CD14-positive monocyte (primary cell): Measurements from ENCODE around the gene DGKH. TPM values are rescaled to one million over a fixed set of nuclear protein-coding genes. Genes with fewer than 3 reads are reported as not detected.

Experiments used
- DNase-seq, 3 donors: peaks; one replicate each; pipeline ENCODE4 v3.0.0-alpha.2; 2011 to 2022
- H2AFZ ChIP-seq: 2 replicates; pipeline ENCODE4 v1.6.0; 2012; ENCODE audit warnings: mild to moderate bottlenecking, low read depth, low read length, inconsistent platforms; ENCODE audit not compliant: insufficient read depth, poor library complexity, severe bottlenecking
- H3K27ac ChIP-seq, 2 donors: 1 replicate in 1 of 2; 2 replicates in 1 of 2; pipeline ENCODE4 v1.5.1; 2012 to 2013; ENCODE audit warnings: low read length in 2 of 2, control low read depth in 1 of 2, inconsistent platforms in 1 of 2, low read depth in 1 of 2, mild to moderate bottlenecking in 1 of 2
- H3K27me3 ChIP-seq, 2 donors: one replicate each; pipeline versions ENCODE4 v1.6.0 to v1.6.1; 2011 to 2013; ENCODE audit warnings: low read length in 2 of 2; ENCODE audit not compliant: control insufficient read depth in 2 of 2, insufficient read depth in 2 of 2
- H3K36me3 ChIP-seq, 2 donors: replicated peaks in 1 of 2; 1 replicate in 1 of 2; 2 replicates in 1 of 2; pipeline versions ENCODE4 v1.5.1 to v1.6.1; 2012 to 2013; ENCODE audit warnings: low read length in 2 of 2, control low read depth in 1 of 2, inconsistent platforms in 1 of 2, mild to moderate bottlenecking in 1 of 2; ENCODE audit not compliant: insufficient read depth in 2 of 2, control insufficient read depth in 1 of 2
- H3K4me1 ChIP-seq, 2 donors: 1 replicate in 1 of 2; 2 replicates in 1 of 2; pipeline versions ENCODE4 v1.5.1 to v1.6.1; 2012 to 2013; ENCODE audit warnings: low read length in 2 of 2, control low read depth in 1 of 2, inconsistent platforms in 1 of 2, mild to moderate bottlenecking in 1 of 2, moderate library complexity in 1 of 2; ENCODE audit not compliant: insufficient read depth in 2 of 2, control insufficient read depth in 1 of 2
- H3K4me2 ChIP-seq: replicated peaks from 2 replicates; pipeline ENCODE3; 2012; ENCODE audit warnings: low read length, moderate library complexity, mild to moderate bottlenecking; ENCODE audit not compliant: poor library complexity, severe bottlenecking; ENCODE audit errors: extremely low read depth
- H3K4me3 ChIP-seq, 3 experiments: fragments of 200-600 bp in 1 of 3; sonication (generic) in 1 of 3; replicated peaks in 1 of 3; 1 replicate in 2 of 3; 2 replicates in 1 of 3; pipeline ENCODE4 v1.5.1; 2011 to 2013; ENCODE audit warnings: low read length in 3 of 3, mild to moderate bottlenecking in 3 of 3, control low read depth in 2 of 3, low read depth in 2 of 3, inconsistent platforms in 1 of 3, moderate library complexity in 1 of 3
- H3K79me2 ChIP-seq: 2 replicates; pipeline ENCODE4 v1.6.0; 2012; ENCODE audit warnings: mild to moderate bottlenecking, control low read depth, inconsistent platforms, low read length, moderate library complexity; ENCODE audit not compliant: insufficient read depth
- H3K9ac ChIP-seq: 2 replicates; pipeline ENCODE4 v1.6.0; 2017; ENCODE audit warnings: low read length, mild to moderate bottlenecking; ENCODE audit not compliant: insufficient read depth, poor library complexity, severe bottlenecking
- H3K9me3 ChIP-seq, 2 donors: replicated peaks in 1 of 2; 1 replicate in 1 of 2; 2 replicates in 1 of 2; pipeline versions ENCODE4 v1.5.1 to v1.6.1; 2012 to 2013; ENCODE audit warnings: low read length in 2 of 2, control low read depth in 1 of 2; ENCODE audit not compliant: control insufficient read depth in 1 of 2, insufficient read depth in 1 of 2
- H4K20me1 ChIP-seq: 2 replicates; pipeline ENCODE4 v1.6.0; 2012; ENCODE audit warnings: mild to moderate bottlenecking, low read length, control low read depth, moderate library complexity; ENCODE audit not compliant: insufficient read depth
- H3K27ac Mint-ChIP-seq, 7 donors: one replicate each; pipeline ENCODE4 v1.8.0; 2020; ENCODE audit warnings: mild to moderate bottlenecking in 7 of 7, mixed read lengths in 7 of 7, moderate library complexity in 6 of 7, inconsistent platforms in 2 of 7
- H3K27me3 Mint-ChIP-seq, 3 donors: one replicate each; pipeline ENCODE4 v1.8.0; 2021 to 2022; ENCODE audit warnings: low read depth in 3 of 3, mild to moderate bottlenecking in 3 of 3, mixed read lengths in 3 of 3, moderate library complexity in 3 of 3, inconsistent platforms in 1 of 3
- H3K36me3 Mint-ChIP-seq, 2 donors: one replicate each; pipeline ENCODE4 v1.8.0; 2020; ENCODE audit warnings: mixed read lengths in 2 of 2, inconsistent platforms in 1 of 2, mild to moderate bottlenecking in 1 of 2
- H3K4me1 Mint-ChIP-seq: one replicate; pipeline ENCODE4 v1.8.0; 2020; ENCODE audit warnings: mild to moderate bottlenecking, mixed read lengths
- H3K4me3 Mint-ChIP-seq, 2 donors: one replicate each; pipeline ENCODE4 v1.8.0; 2020; ENCODE audit warnings: mild to moderate bottlenecking in 2 of 2, mixed read lengths in 2 of 2, moderate library complexity in 1 of 2
- H3K9me3 Mint-ChIP-seq, 7 donors: one replicate each; pipeline ENCODE4 v1.8.0; 2020 to 2022; ENCODE audit warnings: mixed read lengths in 7 of 7, mild to moderate bottlenecking in 6 of 7, moderate library complexity in 6 of 7, inconsistent platforms in 2 of 7
- WGBS: methylation state at CpG from one replicate; pipeline ENCODE4 v1.1.5; 2013; ENCODE audit warnings: missing lambda C conversion rate; ENCODE audit not compliant: insufficient coverage; 5-methylcytosine and 5-hydroxymethylcytosine counted together
- intact Hi-C, 2 donors: fragments of 100-400 bp; cut with micrococcal nuclease; formaldehyde crosslinking; loops; one replicate each; pipeline versions ENCODE4 v1.15.0 to v1.15.1; 2023
- polyA plus RNA-seq, 3 donors: library from polyadenylated mRNA; depleted of rRNA in 1 of 3; unstranded in 2 of 3; stranded (reverse) in 1 of 3; fragments of 300-500 nt in 2 of 3; fragments of >200 nt in 1 of 3; fragmentation: Illumina TruSeq in 2 of 3; gene quantifications; 1 replicate in 2 of 3; 2 replicates in 1 of 3; pipeline ENCODE4 v1.2.3, GENCODE V29; 2012 to 2021
- TF ChIP-seq, protein P1 (sequence below): fragments of 200-600 bp; IDR thresholded peaks from one replicate; pipeline ENCODE4 v1.8.0; 2022; ENCODE audit warnings: antibody characterized with exemption, mild to moderate bottlenecking

DGKH gene
- polyA plus RNA-seq, 3 donors, result 0.10 to 0.79 (median 0.15) TPM

DNA sequence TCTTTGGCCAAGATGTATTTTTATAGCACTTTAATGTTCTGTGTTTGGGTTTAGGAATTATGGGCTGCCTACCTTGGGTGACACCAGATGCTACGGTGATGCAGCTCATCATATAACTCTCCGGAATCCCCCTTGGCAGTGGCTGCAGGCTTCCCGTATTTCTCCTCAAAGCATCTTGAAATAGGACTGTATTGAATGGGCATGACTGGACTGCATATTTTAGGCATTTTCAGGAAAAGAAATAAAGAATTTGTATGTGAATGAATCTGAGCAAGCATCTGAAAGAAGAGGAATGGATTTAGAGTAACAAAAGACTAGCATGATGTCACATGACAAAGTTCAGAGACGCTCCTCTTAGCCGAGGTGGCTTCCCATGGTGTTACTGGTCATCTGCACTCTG is 70.6 kb downstream of the DGKH start:
- Histone ChIP-seq H3K9ac (no peak overlapping the region), H4K20me1 (no peaks in the 10 kb centered on the region), H3K4me3 (no peak overlapping the region), H3K27me3 (no peaks in the 10 kb centered on the region), H3K4me1 (no peaks in the 10 kb centered on the region), H3K9me3 (no peaks in the 10 kb centered on the region), H3K36me3 (no peaks in the 10 kb centered on the region), H3K4me2 (no peak overlapping the region), H2AFZ (no peak overlapping the region), H3K79me2 (no peaks in the 10 kb centered on the region), H3K27ac (no peak overlapping the region)
- H3K27me3 Mint-ChIP-seq, result no peaks in the 10 kb centered on the region
- no peak overlapping the region for H3K27ac Mint-ChIP-seq
- 94% methylated on average over 4 of the region's 5 CpGs for WGBS
- no peak for DNase-seq
- H3K36me3 Mint-ChIP-seq, result no peaks in the 10 kb centered on the region
- peaks cover 0 to 3% (median 0%) of the 10 kb centered on the region in 7 donors for H3K9me3 Mint-ChIP-seq
- TF ChIP-seq, protein P1, sequence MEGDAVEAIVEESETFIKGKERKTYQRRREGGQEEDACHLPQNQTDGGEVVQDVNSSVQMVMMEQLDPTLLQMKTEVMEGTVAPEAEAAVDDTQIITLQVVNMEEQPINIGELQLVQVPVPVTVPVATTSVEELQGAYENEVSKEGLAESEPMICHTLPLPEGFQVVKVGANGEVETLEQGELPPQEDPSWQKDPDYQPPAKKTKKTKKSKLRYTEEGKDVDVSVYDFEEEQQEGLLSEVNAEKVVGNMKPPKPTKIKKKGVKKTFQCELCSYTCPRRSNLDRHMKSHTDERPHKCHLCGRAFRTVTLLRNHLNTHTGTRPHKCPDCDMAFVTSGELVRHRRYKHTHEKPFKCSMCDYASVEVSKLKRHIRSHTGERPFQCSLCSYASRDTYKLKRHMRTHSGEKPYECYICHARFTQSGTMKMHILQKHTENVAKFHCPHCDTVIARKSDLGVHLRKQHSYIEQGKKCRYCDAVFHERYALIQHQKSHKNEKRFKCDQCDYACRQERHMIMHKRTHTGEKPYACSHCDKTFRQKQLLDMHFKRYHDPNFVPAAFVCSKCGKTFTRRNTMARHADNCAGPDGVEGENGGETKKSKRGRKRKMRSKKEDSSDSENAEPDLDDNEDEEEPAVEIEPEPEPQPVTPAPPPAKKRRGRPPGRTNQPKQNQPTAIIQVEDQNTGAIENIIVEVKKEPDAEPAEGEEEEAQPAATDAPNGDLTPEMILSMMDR, result no peak
- H3K4me1 Mint-ChIP-seq, result no peaks in the 10 kb centered on the region
- intact Hi-C loops, result loop anchor here (10.0 kb wide), 2 partner anchors 764 to 1044 kb away; no protein-coding TSS in a partner anchor
- no peak overlapping the region for H3K4me3 Mint-ChIP-seq

- H3K36me3 ChIP-seq, result no peaks in the 10 kb centered on the region
- H3K27ac ChIP-seq, result no peak overlapping the region
- H3K9ac ChIP-seq, result no peak overlapping the region
- Mint-ChIP-seq H3K36me3 (no peaks in the 10 kb centered on the region), H3K4me3 (no peak overlapping the region), H3K4me1 (no peaks in the 10 kb centered on the region), H3K27me3 (no peaks in the 10 kb centered on the region), H3K9me3 (peaks cover 0 to 3% (median 0%) of the 10 kb centered on the region in 7 donors), H3K27ac (no peak overlapping the region)
- H3K27me3 ChIP-seq, result no peaks in the 10 kb centered on the region
- no peak overlapping the region for H2AFZ ChIP-seq
- WGBS, result no CpG with 5 or more reads among the region's 1 CpG
- H3K4me3 ChIP-seq, result no peak overlapping the region
- H4K20me1 ChIP-seq, result no peaks in the 10 kb centered on the region
- TF ChIP-seq, protein P1, result no peak
- no peaks in the 10 kb centered on the region for H3K9me3 ChIP-seq
- no peak for DNase-seq
- no peaks in the 10 kb centered on the region for H3K4me1 ChIP-seq
- intact Hi-C loops, result loop anchor here (10.0 kb wide), 2 partner anchors 765 to 1045 kb away; no protein-coding TSS in a partner anchor
- H3K79me2 ChIP-seq, result no peaks in the 10 kb centered on the region
- H3K4me2 ChIP-seq, result no peak overlapping the region
These were observed 71.4 kb downstream of the DGKH start for GRCh38 chr13:42119875-42120274.
